Fibroblast of skin of left quadriceps (primary cell): ENCODE measurements around the gene PRKD1.

Experiments
- DNase-seq, 2 experiments: peaks; one replicate each; pipeline ENCODE4 v3.0.0-alpha.2; 2013; ENCODE audit warnings: low read depth in 2 of 2

PRKD1 gene

GRCh38 chr14:29838752-29839151 lies 88.9 kb downstream of the PRKD1 start:
- DNase-seq: no peak

- DNase-seq: no peak
These were observed 91.3 kb downstream of the PRKD1 start for GRCh38 chr14:29836395-29836794.

GRCh38 chr14:29832042-29832441 lies 95.6 kb downstream of the PRKD1 start:
- DNase-seq: no peak

GRCh38 chr14:29829851-29830250 lies 97.8 kb downstream of the PRKD1 start:
- DNase-seq: no peak

GRCh38 chr14:29823816-29824215 lies 103.8 kb downstream of the PRKD1 start:
- no peak for DNase-seq

GRCh38 chr14:29822430-29822709 lies 105.3 kb downstream of the PRKD1 start:
- no peak for DNase-seq

- DNase-seq: no peak
These were observed 105.8 kb downstream of the PRKD1 start for GRCh38 chr14:29821661-29822429.

- no peak for DNase-seq
These were observed 106.4 kb downstream of the PRKD1 start for GRCh38 chr14:29821242-29821641.

- no peak for DNase-seq
These were observed 106.9 kb downstream of the PRKD1 start for GRCh38 chr14:29820785-29821184.

- no peak for DNase-seq
These were observed 109.8 kb downstream of the PRKD1 start for GRCh38 chr14:29817767-29818405.

GRCh38 chr14:29815016-29815674 lies 112.5 kb downstream of the PRKD1 start:
- DNase-seq: no peak

GRCh38 chr14:29814156-29815015 lies 113.3 kb downstream of the PRKD1 start:
- no peak for DNase-seq

- DNase-seq: peak in 1 of 2 experiments; percentile 10
These were observed 117.0 kb downstream of the PRKD1 start for GRCh38 chr14:29810682-29811081.

GRCh38 chr14:29810064-29810463 lies 117.6 kb downstream of the PRKD1 start:
- DNase-seq: no peak

GRCh38 chr14:29806124-29806517 lies 121.5 kb downstream of the PRKD1 start:
- no peak for DNase-seq

- peak; percentile 86 to 87 for DNase-seq
These were observed 122.1 kb downstream of the PRKD1 start for GRCh38 chr14:29805415-29806123.

GRCh38 chr14:29804481-29805266 lies 123.0 kb downstream of the PRKD1 start:
- no peak for DNase-seq

- DNase-seq: no peak
These were observed 124.6 kb downstream of the PRKD1 start for GRCh38 chr14:29803045-29803444.

- no peak for DNase-seq
These were observed 125.4 kb downstream of the PRKD1 start for GRCh38 chr14:29802211-29802610.

- DNase-seq: no peak
These were observed 126.7 kb downstream of the PRKD1 start for GRCh38 chr14:29800961-29801360.
